K562 (cell line): ENCODE measurements around the gene IQCN.

ENCODE experiments used
- ASH1L ChIP-seq: fragments of 450-650 bp; IDR thresholded peaks from 2 replicates; pipeline ENCODE4 v1.6.1; 2018; ENCODE audit warnings: borderline replicate concordance, mild to moderate bottlenecking, low read depth; ENCODE audit not compliant: partially characterized antibody
- ATF2 ChIP-seq: sonication (generic); formaldehyde crosslinking; IDR thresholded peaks from 2 replicates; pipeline ENCODE4 v1.8.1; 2022; ENCODE audit warnings: missing genetic modification reagents
- CTCF ChIP-seq, 3 experiments: IDR thresholded peaks in 2 of 3; conservative IDR thresholded peaks in 1 of 3; 2 replicates each; pipeline ENCODE4 v1.5.1; 2011 to 2012; ENCODE audit warnings: low read length in 3 of 3, mild to moderate bottlenecking in 3 of 3, control low read depth in 2 of 3, improper control_type of control experiment in 1 of 3, inconsistent platforms in 1 of 3, low read depth in 1 of 3, mixed read lengths in 1 of 3, moderate library complexity in 1 of 3; ENCODE audit not compliant: insufficient read depth in 2 of 3
- HOMEZ ChIP-seq: fragments of 250-450 bp; sonication (Bioruptor Pico); IDR thresholded peaks from 2 replicates; pipeline ENCODE4 v1.4.0; 2020; ENCODE audit warnings: mild to moderate bottlenecking, moderate library complexity
- MAX ChIP-seq: sonication (generic); formaldehyde crosslinking; IDR thresholded peaks from 2 replicates; pipeline ENCODE4 v1.9.0; 2022; ENCODE audit warnings: mild to moderate bottlenecking, missing genetic modification reagents
- NCOA2 ChIP-seq, 2 experiments: fragments of 450-650 bp; IDR thresholded peaks; 2 replicates each; pipeline ENCODE4 v1.6.1; 2018; ENCODE audit warnings: mild to moderate bottlenecking in 2 of 2, moderate library complexity in 1 of 2; ENCODE audit not compliant: partially characterized antibody in 2 of 2
- RFX1 ChIP-seq: fragments of 450-650 bp; IDR thresholded peaks from 2 replicates; pipeline ENCODE4 v1.6.1; 2016; ENCODE audit warnings: mild to moderate bottlenecking, moderate library complexity
- ZKSCAN1 ChIP-seq: fragments of 150-350 bp; IDR thresholded peaks from 2 replicates; pipeline ENCODE4 v1.6.1; 2016; ENCODE audit warnings: low read depth, low read length

- TF ChIP-seq ATF2 (CRISPR knock-in tag) (no peak), HOMEZ (no peak), RFX1 (no peak), MAX (CRISPR knock-in tag) (no peak; the same call in 1 of the 2 replicates), NCOA2 (IDR thresholded peaks at IDR 0.05; ENCODE audit: partially characterized antibody in 2 of 2) (no peak), ASH1L (no peak), CTCF (IDR thresholded peaks at IDR 0.05 in 2 of 3, conservative IDR thresholded peaks at IDR 0.05 in 1 of 3; ENCODE audit: insufficient read depth in 2 of 3, low read depth in 1 of 3, low read length in 3 of 3) (no peak), ZKSCAN1 (no peak)
Measured at GRCh38 chr19:18225355-18225701, 48.9 kb downstream of the IQCN start.
